ENCODE data around the gene RRAD.
A peak's percentile ranks its signal among the peaks of the same experiment; 100 is the strongest.

The RRAD gene

DNA sequence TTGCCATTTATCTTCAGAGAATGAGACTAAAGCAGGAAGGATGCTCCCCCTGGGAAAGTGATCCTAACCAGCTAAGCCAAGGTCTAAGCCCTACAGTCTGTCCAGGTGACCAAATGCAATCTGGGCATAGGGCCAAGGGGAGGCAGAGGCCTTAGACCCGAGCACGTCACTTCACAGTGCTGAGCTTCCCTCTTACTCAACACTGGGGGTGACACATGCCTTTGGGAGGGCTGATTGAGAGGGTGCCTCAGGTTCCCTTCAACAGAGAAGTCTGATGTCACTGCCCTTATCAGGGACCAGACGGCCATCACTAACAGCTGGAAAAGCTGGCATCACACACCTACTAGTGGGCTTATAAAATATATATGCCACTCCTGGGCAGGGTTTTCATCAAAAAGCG is 4.9 kb upstream of the RRAD start:
- no peaks in the 10 kb centered on the region for H3K27me3 ChIP-seq (ENCODE audit: control insufficient read depth, insufficient read depth, low read length)
- H3K9ac ChIP-seq (ENCODE audit: low read depth, low read length): no peak overlapping the region
- H3K36me3 ChIP-seq (ENCODE audit: insufficient read depth, low read length): peaks cover 8% of the 10 kb centered on the region
- no peaks in the 10 kb centered on the region for H3K9me3 ChIP-seq (replicated peaks; ENCODE audit: low read length)
- no peak overlapping the region for H3K4me3 ChIP-seq (ENCODE audit: low read length)
- no peak overlapping the region for H3K4me2 ChIP-seq (ENCODE audit: low read length)
- H3K4me1 ChIP-seq (ENCODE audit: control insufficient read depth, insufficient read depth, low read length): peaks cover 41% of the 10 kb centered on the region

DNA sequence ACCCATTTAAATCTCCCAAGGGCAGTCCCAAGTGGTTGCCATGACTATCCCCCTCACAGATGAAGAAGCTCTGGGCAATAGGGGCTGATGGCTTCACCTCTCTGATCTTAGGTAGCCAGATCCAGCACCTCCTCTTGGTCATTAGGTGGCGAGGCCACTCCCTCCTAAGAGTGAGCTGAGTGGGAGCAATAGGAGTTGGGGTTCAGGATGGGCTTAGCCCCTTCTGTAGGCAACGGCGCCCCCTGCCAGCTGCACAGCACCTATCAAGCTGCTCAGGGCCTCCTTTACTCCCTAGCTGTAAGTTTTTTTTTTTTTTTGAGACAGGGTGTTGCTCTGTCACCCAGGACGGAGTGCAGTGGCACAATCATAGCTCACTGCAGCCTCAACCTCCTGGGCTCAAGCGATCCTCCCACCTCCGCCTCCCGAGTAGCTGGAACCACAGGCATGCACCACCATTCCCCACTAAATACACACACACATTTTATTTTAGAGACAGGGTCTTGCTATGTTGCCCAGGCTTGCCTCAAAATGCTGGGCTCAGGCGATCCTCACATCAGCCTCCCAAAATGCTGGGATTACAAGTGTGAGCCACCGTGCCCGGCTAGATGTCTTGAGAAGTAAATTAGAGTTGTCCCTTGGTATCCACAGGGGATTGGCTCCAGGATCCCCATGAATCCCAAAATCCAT is 3.5 kb upstream of the RRAD start:
- peaks cover 8% of the 10 kb centered on the region for H3K36me3 ChIP-seq (ENCODE audit: insufficient read depth, low read length)
- no peaks in the 10 kb centered on the region for H3K9me3 ChIP-seq (replicated peaks; ENCODE audit: low read length)
- no peak overlapping the region for H3K9ac ChIP-seq (ENCODE audit: low read depth, low read length)
- H3K4me1 ChIP-seq (ENCODE audit: control insufficient read depth, insufficient read depth, low read length): peaks cover 47% of the 10 kb centered on the region
- H3K4me2 ChIP-seq (ENCODE audit: low read length): no peak overlapping the region
- peaks cover 6% of the 10 kb centered on the region for H3K27me3 ChIP-seq (ENCODE audit: control insufficient read depth, insufficient read depth, low read length)
- H3K4me3 ChIP-seq (ENCODE audit: low read length): no peak overlapping the region

DNA sequence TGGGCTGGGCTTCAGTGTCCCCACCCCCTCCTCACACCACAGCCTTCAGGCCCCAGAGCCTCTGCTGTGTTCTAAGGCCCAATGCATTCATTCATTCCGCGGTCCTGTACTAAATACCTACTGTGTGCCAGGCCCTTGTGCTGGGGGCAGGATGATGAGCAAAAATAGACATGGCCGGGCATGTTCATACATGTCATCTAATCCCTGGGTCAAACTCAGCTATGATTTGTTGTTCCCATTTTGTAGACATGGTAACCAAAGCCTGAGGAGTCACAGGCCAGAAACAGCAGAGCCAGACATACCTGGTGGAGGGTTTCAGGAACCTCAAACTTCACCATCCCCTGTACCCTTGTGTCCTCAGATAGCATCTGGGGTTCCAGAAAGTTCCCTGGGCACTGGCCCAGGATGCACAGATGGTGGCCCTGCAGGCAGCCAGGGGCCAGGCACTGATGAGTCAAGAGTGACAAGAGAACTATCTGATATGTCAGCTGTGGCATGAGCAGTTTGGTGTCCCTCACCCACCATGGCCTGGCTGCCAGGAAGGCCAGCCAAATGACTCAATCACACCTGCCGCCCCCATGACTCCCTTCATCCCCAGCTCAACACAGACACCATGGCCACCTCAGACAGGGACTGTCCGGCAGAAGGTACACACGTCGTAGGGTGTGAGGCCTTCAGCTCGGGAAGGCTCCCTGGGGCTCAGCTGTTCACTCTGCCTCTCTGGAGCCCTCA is 2.7 kb upstream of the RRAD start:
- H3K4me2 ChIP-seq (ENCODE audit: low read length): no peak overlapping the region
- peaks cover 48% of the 10 kb centered on the region for H3K4me1 ChIP-seq (ENCODE audit: control insufficient read depth, insufficient read depth, low read length)
- peaks cover 8% of the 10 kb centered on the region for H3K36me3 ChIP-seq (ENCODE audit: insufficient read depth, low read length)
- no peak overlapping the region for H3K4me3 ChIP-seq (ENCODE audit: low read length)
- no peaks in the 10 kb centered on the region for H3K9me3 ChIP-seq (replicated peaks; ENCODE audit: low read length)
- H3K27me3 ChIP-seq (ENCODE audit: control insufficient read depth, insufficient read depth, low read length): peaks cover 7% of the 10 kb centered on the region
- H3K9ac ChIP-seq (ENCODE audit: low read depth, low read length): no peak overlapping the region

DNA sequence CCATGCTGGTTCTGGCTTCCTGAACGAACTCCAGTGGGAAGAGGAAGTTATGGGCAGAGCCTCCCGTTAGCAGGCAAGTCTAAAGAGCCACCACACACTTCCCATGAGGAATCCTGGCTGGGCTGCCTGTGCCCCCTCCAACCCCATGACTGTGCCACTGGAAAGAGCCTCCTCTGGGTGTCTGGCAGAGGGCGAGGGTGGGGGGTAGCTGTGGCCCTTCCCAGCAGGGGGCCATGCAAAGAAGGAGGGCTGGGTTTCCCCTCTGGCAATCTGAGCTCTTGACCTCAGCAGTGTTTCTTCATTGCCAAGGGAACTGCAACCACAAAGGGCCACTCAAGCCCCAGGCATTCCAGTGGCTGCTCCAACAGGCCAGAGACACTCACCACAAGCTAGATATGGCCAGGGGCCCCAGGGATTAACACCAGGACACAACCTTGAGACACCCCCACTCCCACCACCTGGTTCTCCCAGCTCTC is 1.7 kb upstream of the RRAD start:
- Histone ChIP-seq H3K4me1 (ENCODE audit: control insufficient read depth, insufficient read depth, low read length) (peaks cover 49% of the 10 kb centered on the region), H3K9ac (ENCODE audit: low read depth, low read length) (peak overlapping the region; percentile 27), H3K4me3 (ENCODE audit: low read length) (no peak overlapping the region), H3K9me3 (replicated peaks; ENCODE audit: low read length) (no peaks in the 10 kb centered on the region), H3K27me3 (ENCODE audit: control insufficient read depth, insufficient read depth, low read length) (peaks cover 7% of the 10 kb centered on the region), H3K36me3 (ENCODE audit: insufficient read depth, low read length) (peaks cover 4% of the 10 kb centered on the region), H3K4me2 (ENCODE audit: low read length) (peak overlapping the region; percentile 46)

DNA sequence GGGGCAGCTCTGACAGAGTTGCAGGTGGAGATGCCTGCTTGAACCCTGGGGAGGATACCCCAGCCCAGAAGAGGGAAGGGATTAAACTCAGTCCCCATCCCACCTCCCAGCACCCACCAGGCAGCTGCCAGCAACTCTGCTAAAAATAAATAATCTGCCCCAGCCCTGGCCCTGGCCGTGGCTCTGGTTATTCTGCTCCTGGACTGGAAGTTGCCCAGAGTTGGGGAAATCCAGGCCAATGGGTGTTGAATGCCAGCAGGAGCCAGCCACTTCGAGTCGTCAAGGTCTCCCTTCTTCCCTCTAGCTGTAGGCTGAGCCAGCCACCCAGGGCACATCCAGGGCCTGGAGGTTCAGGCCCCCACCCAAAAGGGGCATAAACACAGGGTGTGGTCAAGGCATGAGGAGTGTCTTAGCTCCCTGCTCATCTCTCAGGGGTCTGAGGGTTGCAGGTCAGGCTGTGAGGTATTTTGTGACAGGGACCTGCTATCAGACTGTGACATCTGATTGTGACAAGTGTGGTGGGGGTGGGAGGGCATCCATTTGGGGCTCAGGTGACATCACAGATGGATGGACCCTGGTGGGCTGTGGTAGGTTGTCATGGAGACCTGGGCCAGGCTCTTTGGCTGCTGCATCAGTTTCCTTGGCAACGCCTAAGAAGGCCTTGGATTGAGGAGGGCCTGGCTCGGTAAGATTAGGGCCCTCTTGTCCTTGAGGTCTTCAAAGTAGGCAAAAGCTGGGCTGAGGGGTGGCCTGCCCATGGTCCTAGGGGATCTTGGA is 1.0 kb upstream of the RRAD start:
- Histone ChIP-seq H3K27me3 (ENCODE audit: control insufficient read depth, insufficient read depth, low read length) (peaks cover 9% of the 10 kb centered on the region), H3K4me1 (ENCODE audit: control insufficient read depth, insufficient read depth, low read length) (peaks cover 49% of the 10 kb centered on the region), H3K4me2 (ENCODE audit: low read length) (peak overlapping the region; percentile 25), H3K9me3 (replicated peaks; ENCODE audit: low read length) (no peaks in the 10 kb centered on the region), H3K4me3 (ENCODE audit: low read length) (no peak overlapping the region), H3K9ac (ENCODE audit: low read depth, low read length) (peak overlapping the region; percentile 27), H3K36me3 (ENCODE audit: insufficient read depth, low read length) (no peaks in the 10 kb centered on the region)

DNA sequence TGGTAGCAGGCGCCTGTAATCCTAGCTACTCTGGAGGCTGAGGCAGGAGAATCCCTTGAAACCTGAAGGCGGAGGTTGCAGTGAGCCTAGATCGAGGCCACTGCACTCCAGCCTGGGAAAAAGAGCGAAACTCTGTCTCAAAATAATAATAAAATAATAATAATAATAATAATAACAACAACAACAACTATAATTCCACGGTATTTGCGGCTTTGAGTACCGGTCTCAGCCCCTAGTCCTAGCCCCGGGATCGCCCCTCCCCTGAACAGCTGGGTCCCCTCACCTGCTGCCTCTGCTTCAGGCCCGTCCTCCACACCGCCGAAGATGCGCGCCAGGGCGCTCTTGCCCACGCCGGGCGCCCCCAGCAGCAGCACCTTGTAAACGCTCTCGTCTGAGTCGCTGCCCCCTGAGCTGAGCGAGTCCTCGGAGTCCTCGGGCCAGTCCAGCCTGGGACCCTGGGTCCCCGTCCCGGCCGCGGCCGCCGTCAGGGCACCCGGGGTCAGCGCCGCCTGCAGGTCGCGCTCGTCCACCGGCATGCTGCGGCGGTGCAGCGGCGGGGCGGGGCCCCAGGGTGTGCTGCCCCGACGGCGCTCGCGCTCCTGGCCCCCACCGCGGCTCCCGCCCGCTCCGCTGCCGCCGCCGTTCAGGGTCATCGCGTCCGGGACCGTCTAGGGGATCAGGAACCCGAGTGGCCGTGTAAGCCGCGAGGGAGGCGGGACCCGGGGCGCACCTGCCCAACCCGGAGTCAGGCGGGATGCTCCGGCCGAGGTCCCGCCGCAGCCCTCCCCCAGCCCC is 611 bp downstream of the RRAD start:
- peaks cover 21% of the 10 kb centered on the region for H3K27me3 ChIP-seq (ENCODE audit: control insufficient read depth, insufficient read depth, low read length)
- peak overlapping the region; percentile 72 for H3K4me2 ChIP-seq (ENCODE audit: low read length)
- no peak overlapping the region for H3K9ac ChIP-seq (ENCODE audit: low read depth, low read length)
- peak overlapping the region; percentile 48 for H3K4me3 ChIP-seq (ENCODE audit: low read length)
- no peaks in the 10 kb centered on the region for H3K9me3 ChIP-seq (replicated peaks; ENCODE audit: low read length)
- peaks cover 49% of the 10 kb centered on the region for H3K4me1 ChIP-seq (ENCODE audit: control insufficient read depth, insufficient read depth, low read length)
- H3K36me3 ChIP-seq (ENCODE audit: insufficient read depth, low read length): no peaks in the 10 kb centered on the region

DNA sequence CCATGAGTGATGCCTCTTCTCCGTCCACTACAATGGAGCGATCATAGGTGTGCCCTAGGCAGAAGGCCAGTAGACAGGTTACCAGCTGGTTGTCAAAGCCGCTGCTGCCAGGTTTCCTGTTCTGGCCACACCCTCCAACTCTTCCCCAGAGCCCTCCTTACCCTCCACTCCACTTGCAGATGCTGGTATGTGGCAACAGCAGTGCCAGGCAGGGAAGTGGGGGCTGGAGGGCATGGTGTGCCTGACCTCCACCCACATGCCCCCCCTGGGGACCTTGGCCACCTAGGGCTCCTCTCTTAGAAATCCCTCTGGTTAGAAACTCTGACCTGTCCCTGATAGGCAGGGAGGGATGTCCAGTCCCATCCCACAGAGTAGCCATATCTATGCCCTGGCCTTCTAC is 1.5 kb downstream of the RRAD start:
- Histone ChIP-seq H3K9me3 (replicated peaks; ENCODE audit: low read length) (no peaks in the 10 kb centered on the region), H3K9ac (ENCODE audit: low read depth, low read length) (no peak overlapping the region), H3K27me3 (ENCODE audit: control insufficient read depth, insufficient read depth, low read length) (peaks cover 29% of the 10 kb centered on the region), H3K4me2 (ENCODE audit: low read length) (no peak overlapping the region), H3K4me3 (ENCODE audit: low read length) (no peak overlapping the region), H3K36me3 (ENCODE audit: insufficient read depth, low read length) (no peaks in the 10 kb centered on the region), H3K4me1 (ENCODE audit: control insufficient read depth, insufficient read depth, low read length) (peaks cover 49% of the 10 kb centered on the region)

DNA sequence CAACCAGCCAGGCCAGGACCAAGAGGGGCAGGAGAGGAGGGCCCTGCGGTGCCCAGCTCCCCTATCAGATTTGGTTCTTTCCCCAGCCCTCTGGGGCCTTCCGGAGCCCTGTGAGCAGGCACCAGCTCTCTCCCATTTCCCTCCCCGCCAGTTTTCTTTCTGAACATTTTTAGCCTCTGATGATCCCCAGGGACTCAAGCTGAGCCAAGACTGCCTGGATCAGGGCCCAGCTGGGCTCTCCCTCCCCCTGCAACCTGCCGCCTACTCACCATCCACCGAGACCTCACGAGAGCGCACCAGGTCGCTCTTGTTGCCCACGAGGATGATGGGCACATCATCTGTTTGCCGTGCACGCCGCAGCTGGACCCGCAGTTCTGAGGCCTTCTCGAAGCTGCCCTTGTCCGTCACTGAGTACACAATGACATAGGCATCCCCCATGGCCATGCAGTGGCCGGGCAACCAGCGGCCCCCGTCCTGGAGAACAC is 2.0 kb downstream of the RRAD start:
- no peak overlapping the region for H3K4me3 ChIP-seq (ENCODE audit: low read length)
- peaks cover 45% of the 10 kb centered on the region for H3K4me1 ChIP-seq (ENCODE audit: control insufficient read depth, insufficient read depth, low read length)
- H3K9me3 ChIP-seq (replicated peaks; ENCODE audit: low read length): no peaks in the 10 kb centered on the region
- no peaks in the 10 kb centered on the region for H3K36me3 ChIP-seq (ENCODE audit: insufficient read depth, low read length)
- H3K27me3 ChIP-seq (ENCODE audit: control insufficient read depth, insufficient read depth, low read length): peaks cover 30% of the 10 kb centered on the region
- H3K4me2 ChIP-seq (ENCODE audit: low read length): peak overlapping the region; percentile 43
- no peak overlapping the region for H3K9ac ChIP-seq (ENCODE audit: low read depth, low read length)

DNA sequence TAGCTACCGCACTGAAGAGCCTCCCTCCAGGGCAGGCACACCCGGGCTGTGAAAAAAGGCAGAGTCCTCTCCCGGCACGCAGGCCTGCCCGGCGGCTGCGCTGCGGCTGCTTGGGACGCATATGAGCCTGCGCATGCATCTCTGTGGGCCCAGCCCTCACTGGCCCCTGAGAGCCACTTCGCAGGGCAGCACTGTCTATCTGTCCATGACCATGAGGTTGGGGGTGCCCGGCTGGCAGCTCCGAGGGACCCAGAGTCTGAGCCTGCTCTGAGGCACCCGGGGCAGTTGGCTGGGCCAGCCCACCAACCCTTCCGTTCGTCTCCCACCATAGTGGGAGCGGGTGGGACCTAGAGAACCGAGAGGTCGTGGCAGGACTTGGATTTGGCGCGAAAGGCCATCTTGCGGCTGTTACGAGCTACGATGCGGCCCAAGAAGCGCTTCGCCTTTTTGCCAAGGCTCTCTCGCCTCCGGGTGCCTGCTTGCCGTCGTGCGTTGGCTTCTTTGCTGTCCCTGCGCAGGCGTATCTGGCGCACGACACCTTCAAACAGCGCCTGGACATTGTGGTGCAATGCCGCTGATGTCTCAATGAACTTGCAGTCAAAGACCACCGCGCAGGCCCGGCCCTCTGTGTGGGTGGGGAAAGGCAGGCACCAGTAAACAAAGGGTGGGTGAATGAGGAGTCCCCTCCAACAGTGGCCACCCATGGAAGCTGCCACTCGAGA is 3.4 kb downstream of the RRAD start:
- no peaks in the 10 kb centered on the region for H3K36me3 ChIP-seq (ENCODE audit: insufficient read depth, low read length)
- peaks cover 31% of the 10 kb centered on the region for H3K4me1 ChIP-seq (ENCODE audit: control insufficient read depth, insufficient read depth, low read length)
- peaks cover 37% of the 10 kb centered on the region for H3K27me3 ChIP-seq (ENCODE audit: control insufficient read depth, insufficient read depth, low read length)
- H3K9ac ChIP-seq (ENCODE audit: low read depth, low read length): no peak overlapping the region
- H3K4me2 ChIP-seq (ENCODE audit: low read length): no peak overlapping the region
- H3K4me3 ChIP-seq (ENCODE audit: low read length): no peak overlapping the region
- H3K9me3 ChIP-seq (replicated peaks; ENCODE audit: low read length): no peaks in the 10 kb centered on the region

DNA sequence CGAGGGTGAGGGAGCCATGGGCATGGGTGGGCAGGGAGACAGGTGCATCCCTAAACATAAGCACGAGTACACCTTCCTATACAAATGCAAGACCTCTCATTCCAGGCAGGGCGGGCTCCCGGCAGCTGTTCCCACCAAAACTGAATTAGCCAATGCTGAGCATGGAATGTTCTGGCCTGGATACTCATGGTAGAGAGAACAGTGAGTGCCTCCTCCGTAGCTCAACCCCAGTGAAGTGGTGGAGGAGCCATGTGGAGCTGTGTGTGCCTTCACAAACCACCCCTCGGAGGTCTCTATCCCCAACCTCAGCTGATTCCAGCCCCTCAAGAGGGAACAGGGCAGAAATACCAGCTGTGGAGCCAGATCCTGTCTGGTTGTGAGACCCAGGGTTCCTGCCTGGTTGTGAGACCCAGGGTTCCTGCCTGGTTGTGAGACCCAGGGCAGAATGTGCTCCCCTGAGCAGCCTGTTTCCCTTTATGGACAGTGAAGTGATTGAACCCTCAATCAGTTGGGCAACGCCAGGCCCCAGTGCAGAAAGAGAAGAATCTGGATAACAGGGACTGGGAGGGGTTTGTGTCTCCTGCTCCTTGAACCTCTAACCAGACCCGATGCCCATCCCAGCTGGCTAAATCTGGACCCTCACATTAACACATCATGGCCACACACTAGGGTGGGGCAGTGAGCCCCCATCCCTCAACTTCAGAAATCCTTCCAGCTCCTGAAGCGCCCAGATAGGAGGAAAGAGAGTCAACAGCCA is 4.2 kb downstream of the RRAD start:
- no peaks in the 10 kb centered on the region for H3K36me3 ChIP-seq (ENCODE audit: insufficient read depth, low read length)
- H3K9ac ChIP-seq (ENCODE audit: low read depth, low read length): no peak overlapping the region
- peaks cover 24% of the 10 kb centered on the region for H3K4me1 ChIP-seq (ENCODE audit: control insufficient read depth, insufficient read depth, low read length)
- H3K27me3 ChIP-seq (ENCODE audit: control insufficient read depth, insufficient read depth, low read length): peaks cover 44% of the 10 kb centered on the region
- H3K9me3 ChIP-seq (replicated peaks; ENCODE audit: low read length): no peaks in the 10 kb centered on the region
- no peak overlapping the region for H3K4me3 ChIP-seq (ENCODE audit: low read length)
- H3K4me2 ChIP-seq (ENCODE audit: low read length): no peak overlapping the region

Measured in skeletal muscle satellite cell (primary cell).